8988T (cell line): Measurements from ENCODE around the gene EZH1.
A peak's percentile ranks its signal among the peaks of the same experiment; 100 is the strongest.
"Not testable (repeated sequence)": the region's sequence is repeated elsewhere in the genome, so short reads cannot be mapped to it uniquely, and the experiment has no call there.

ENCODE experiments used
- DNase-seq: peaks from one replicate; pipeline ENCODE4 v3.0.0; 2011

EZH1 gene

DNA sequence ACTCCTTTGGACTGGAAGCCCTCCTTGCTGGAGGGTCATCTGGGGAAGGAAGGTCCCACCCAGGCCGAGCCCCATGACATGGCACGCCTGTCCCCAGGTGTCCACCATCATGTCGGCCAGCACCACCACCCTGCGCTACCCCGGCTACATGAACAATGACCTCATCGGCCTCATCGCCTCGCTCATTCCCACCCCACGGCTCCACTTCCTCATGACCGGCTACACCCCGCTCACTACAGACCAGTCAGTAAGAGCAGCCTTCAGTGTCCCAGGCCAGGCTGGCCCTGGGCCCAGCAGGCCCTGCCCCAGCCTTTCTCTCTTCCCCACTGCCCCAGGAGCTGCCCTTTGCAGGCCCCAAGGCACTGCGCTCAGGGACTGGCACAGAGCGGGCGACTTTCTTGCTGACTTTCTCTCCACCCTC lies 79.2 kb downstream of the EZH1 start:
- DNase-seq = no peak

DNA sequence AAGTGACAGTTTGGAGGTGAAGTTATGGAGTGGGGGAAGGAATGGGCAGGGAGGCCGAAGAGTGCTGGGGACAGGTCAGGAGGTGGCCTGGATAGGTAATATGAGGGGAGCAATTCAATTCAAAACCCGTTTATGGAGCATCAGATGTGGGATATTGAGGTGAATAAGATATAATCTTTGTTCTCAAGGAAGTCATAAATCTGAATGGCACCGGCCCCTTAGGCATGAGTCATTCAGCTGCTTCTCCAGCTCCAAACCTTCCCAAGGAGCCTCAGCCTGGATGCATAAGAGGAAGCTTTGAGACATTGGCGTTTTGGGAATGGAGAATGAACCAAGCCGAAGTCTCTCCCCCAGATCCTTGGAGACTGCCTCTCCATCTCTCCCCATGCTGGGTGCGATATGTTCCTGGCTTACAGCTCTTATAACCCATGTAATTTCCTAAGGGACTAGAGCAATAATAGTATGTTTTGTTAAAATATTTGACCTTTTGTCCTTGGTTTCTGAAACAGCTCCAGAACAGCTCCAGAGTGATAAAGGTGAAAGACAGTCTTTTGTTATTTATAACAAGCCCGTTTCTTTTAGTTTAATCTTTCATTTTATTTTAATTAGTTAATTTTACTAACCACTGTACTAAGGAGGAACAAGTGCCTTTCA lies 84.0 kb downstream of the EZH1 start:
- DNase-seq = no peak

DNA sequence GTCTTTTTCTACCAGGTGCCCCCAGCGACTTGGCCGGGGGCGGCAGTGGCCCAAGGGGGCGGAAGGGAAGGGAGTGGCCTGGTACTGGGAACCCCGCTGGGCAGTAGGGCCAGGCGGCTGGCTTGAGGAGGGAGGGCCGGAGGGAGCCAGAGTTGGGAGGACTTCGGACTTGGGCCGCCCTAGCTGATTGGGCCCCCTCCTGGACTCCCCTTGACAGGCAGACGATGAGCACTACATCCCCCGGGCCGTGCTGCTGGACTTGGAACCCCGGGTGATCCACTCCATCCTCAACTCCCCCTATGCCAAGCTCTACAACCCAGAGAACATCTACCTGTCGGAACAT lies 84.9 kb downstream of the EZH1 start:
- DNase-seq = not testable (repeated sequence)

DNA sequence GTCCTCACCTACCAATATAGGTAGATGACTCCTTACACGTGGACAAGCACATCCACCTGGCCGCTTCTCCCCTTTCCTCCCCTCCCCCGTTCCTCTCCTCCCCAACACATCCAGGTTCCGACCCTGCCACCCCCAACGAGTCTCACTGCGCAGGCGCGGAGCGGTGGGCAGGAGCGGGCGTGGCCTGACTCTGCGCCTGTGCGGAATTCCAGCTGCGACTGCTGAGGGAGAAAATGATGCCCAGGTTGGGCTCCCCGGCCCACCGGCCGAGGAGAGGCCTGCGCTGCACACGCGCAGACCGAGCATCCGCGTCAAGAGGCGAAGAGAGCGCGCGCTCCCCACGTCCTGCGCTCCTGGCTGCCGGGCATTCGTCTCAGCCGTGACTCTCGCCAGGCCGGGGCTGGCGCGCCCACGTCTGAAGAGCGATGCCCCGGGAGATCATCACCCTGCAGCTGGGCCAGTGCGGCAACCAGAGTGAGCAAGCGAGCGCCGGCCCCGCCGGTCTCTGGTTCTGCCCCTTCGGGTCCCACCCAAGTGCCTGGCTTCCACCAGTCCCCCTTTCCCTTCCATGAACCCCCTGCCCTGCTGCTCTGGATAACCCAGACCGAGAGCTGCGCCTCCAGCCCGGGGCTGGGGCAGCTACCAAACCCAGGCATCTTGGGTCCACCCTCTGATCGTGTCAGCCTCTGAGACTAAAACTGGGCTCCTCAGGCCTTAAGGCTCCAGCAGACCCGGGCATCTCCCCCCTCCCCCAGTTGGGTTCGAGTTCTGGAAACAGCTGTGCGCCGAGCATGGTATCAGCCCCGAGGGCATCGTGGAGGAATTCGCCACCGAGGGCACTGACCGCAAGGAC lies 85.5 kb downstream of the EZH1 start, which contains the start of gene TUBG2:
TSS of gene TUBG2 (plus strand) at position 206 of the 853 bp plus-strand sequence. CDS start at position 426, 220 bp downstream.
- DNase-seq = peak; percentile 91

DNA sequence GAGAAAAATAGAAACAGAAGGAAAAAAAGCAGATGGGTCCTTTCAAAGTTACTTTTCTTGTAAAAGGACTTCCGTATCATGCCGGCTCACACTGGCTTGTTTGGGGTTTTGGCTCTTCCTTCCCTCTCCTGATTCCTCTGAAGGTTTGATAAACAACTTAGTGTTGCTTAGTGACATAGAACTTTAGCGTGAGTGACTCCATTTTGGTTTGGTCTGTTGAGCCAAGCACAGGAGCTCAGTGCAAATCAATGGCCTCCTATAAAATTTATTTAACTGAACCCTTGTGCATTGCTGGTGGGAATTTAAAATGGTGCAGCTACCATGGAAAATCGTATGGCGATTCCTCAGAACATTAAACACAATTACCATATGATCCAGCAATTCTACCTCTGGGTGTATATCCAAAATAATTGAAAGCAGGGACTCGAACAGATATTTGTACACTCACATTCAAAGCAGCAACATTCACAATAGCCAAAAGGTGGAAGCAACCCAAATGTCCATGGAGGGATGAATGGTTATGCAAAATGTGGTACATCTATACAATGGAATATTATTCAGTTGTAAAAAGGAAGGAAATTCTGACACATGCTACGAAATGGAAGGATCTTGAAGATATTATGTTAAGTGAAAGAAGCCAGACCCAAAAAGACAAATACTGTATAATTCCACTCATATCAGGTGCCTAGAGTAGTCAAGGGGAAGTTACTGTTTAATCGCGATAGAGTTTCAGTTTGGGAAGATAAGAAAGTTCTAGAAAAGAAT lies 86.8 kb downstream of the EZH1 start:
- no peak for DNase-seq

DNA sequence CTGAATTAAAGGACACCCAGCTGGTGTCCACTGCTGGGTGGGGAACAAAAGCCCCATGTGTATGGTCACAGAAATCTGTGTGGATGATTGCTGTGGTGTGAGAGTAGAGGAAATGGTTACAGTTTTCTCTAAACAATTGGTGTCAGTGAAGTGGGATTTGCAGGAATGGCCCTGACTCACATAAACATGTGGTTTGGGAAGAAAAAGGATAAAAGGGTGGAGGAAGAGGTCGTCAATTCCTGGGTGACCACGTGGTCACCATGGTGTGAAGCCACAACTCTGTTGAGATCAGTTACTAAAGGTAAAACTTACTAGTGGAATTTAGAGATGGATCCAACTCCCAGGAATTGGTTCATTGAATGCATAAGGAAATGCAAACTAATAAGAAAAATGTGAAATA lies 89.3 kb downstream of the EZH1 start:
- DNase-seq = no peak

DNA sequence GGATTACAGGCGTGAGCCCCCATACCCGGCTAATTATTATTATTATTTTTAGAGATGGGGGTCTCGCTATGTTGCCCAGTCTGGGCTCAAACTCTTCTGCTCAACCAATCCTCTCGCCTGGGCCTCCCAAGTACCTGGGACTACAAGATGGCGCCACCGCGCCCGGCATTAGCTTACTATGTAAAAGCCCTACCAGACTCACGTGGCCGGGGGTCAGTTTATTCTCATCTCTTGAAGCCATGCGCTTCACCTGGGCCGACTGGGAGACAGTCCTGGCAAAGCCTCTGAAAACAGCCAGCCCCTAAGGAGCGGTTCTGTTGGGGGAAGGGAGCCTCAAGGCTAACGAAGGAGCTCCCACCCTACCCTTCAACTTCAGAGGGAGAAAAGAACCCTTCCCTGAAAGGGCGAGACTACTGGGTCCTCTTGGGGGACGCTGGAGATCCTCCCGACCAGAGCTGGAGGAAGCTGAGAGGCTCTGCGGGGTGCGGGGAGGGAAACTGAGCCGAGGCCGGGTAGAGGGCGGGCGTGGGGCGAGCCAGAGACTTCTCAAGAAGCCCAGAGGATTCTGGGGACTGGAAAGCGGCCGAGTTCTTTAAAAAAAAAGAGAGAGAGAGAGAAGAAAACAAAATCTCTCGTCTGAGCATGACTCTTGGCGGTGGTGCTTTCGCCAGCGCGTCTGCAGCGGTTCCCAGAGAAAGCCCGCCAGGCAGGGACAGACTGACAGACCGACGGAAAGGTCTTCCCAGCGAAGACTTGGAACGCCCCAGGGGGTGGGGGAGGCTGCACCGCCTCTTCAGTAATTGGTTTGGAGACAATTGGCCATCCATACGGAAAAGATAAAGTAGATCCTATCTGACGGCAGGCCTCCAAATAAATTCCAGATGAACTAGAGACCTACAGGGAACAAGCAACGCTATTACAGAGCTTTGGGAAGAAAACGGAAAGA lies 91.4 kb downstream of the EZH1 start:
- no peak for DNase-seq

DNA sequence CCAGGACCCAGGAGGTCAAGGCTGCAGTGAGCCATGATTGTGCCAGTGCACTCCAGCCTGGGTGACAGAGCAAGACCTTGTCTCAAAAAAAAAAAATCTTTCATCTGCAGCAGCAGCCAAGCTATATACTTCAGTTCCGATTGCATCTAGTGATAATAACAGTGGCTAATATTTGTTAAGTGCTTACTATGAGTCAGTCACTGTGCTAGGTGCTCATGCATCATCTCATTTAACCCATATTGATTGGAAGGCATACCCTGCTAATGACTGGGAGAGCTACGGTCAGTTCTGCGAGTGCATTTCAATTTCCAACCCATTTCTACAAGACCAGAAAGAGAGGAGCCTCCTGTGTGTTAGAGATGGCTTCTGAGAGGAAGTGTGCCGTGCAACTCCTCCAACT lies 93.4 kb downstream of the EZH1 start:
- DNase-seq = no peak
